Natural killer cell (primary cell): ENCODE data around the gene FOXA2. TPM values are rescaled to one million over a fixed set of nuclear protein-coding genes. Genes with fewer than 3 reads are reported as not detected.
A peak's percentile ranks its signal among the peaks of the same experiment; 100 is the strongest.

Experiments
- ATAC-seq, 3 donors: fragments of 150-1000 bp in 2 of 3; fragments of 200-7000 bp in 1 of 3; cut with Tn5 transposase; 1 replicate in 1 of 3; 2 replicates in 2 of 3; pipeline ENCODE4 v1.10.0; 2021; ENCODE audit warnings: mild to moderate bottlenecking in 2 of 3, moderate library complexity in 2 of 3
- DNase-seq, 2 donors: peaks; one replicate each; pipeline versions ENCODE4 v3.0.0 to v3.0.0-alpha.2; 2013 to 2021; ENCODE audit warnings: mixed read lengths in 1 of 2
- H3K27ac ChIP-seq: one replicate; pipeline ENCODE4 v1.5.1; 2013; ENCODE audit warnings: mild to moderate bottlenecking, low read length
- H3K27me3 ChIP-seq: one replicate; pipeline ENCODE4 v1.6.1; 2013; ENCODE audit warnings: low read length; ENCODE audit not compliant: control insufficient read depth, insufficient read depth
- H3K36me3 ChIP-seq: one replicate; pipeline ENCODE4 v1.6.1; 2013; ENCODE audit warnings: low read length; ENCODE audit not compliant: control insufficient read depth, insufficient read depth
- H3K4me1 ChIP-seq: one replicate; pipeline ENCODE4 v1.6.1; 2013; ENCODE audit warnings: low read length; ENCODE audit not compliant: control insufficient read depth, insufficient read depth
- H3K4me3 ChIP-seq: one replicate; pipeline ENCODE4 v1.5.1; 2013; ENCODE audit warnings: low read length
- H3K9me3 ChIP-seq: one replicate; pipeline ENCODE4 v1.6.1; 2013; ENCODE audit warnings: low read length; ENCODE audit not compliant: control insufficient read depth, insufficient read depth
- H3K27ac Mint-ChIP-seq, 2 donors: one replicate each; pipeline ENCODE4 v1.8.0; 2022; ENCODE audit warnings: mild to moderate bottlenecking in 2 of 2, mixed read lengths in 2 of 2, moderate library complexity in 1 of 2
- H3K27me3 Mint-ChIP-seq, 2 donors: one replicate each; pipeline ENCODE4 v1.8.0; 2022; ENCODE audit warnings: low read depth in 2 of 2, mixed read lengths in 2 of 2
- H3K36me3 Mint-ChIP-seq: one replicate; pipeline ENCODE4 v1.8.0; 2022; ENCODE audit warnings: mixed read lengths
- H3K4me1 Mint-ChIP-seq, 2 donors: one replicate each; pipeline ENCODE4 v1.8.0; 2022; ENCODE audit warnings: mixed read lengths in 2 of 2
- H3K4me3 Mint-ChIP-seq: one replicate; pipeline ENCODE4 v1.8.0; 2022; ENCODE audit warnings: mild to moderate bottlenecking, moderate library complexity, mixed read lengths
- H3K9me3 Mint-ChIP-seq, 2 donors: one replicate each; pipeline ENCODE4 v1.8.0; 2022; ENCODE audit warnings: mixed read lengths in 2 of 2
- CTCF ChIP-seq: fragments of 200-600 bp; IDR thresholded peaks from one replicate; pipeline ENCODE4 v1.8.0; 2022; ENCODE audit warnings: antibody characterized with exemption
- WGBS: methylation state at CpG from one replicate; pipeline ENCODE4 v1.1.7; 2013; ENCODE audit warnings: missing lambda C conversion rate; ENCODE audit not compliant: insufficient coverage; 5-methylcytosine and 5-hydroxymethylcytosine counted together
- intact Hi-C: fragments of 100-400 bp; cut with micrococcal nuclease; formaldehyde crosslinking; loops from one replicate; pipeline ENCODE4 v1.14.2; 2022
- total RNA-seq, 4 donors: library from RNA; stranded (reverse); fragments of 120-200 nt in 1 of 4; gene quantifications; one replicate each; pipeline versions ENCODE4 v1.2.3 to v1.2.4, GENCODE V29; 2013 to 2022

Gene FOXA2
- total RNA-seq, 3 donors from 2014 or later (not counting 1 experiment from before 2014, with no cell fraction given): not detected

- ATAC-seq: no peak
- Histone ChIP-seq H3K27ac (no peak overlapping the region), H3K27me3 (no peaks in the 10 kb centered on the region), H3K9me3 (no peaks in the 10 kb centered on the region), H3K4me3 (no peak overlapping the region), H3K4me1 (no peaks in the 10 kb centered on the region), H3K36me3 (no peaks in the 10 kb centered on the region)
- no peak for DNase-seq
- no peaks in the 10 kb centered on the region for H3K4me1 Mint-ChIP-seq
- no peak overlapping the region for H3K4me3 Mint-ChIP-seq
- TF ChIP-seq CTCF: no peak
- 100% methylated on average over 1 of the region's 1 CpG for WGBS
- no peaks in the 10 kb centered on the region for H3K36me3 Mint-ChIP-seq
- H3K27me3 Mint-ChIP-seq: no peaks in the 10 kb centered on the region
- H3K27ac Mint-ChIP-seq: no peak overlapping the region
- intact Hi-C loops: no loop called here
- H3K9me3 Mint-ChIP-seq: no peaks in the 10 kb centered on the region
These were observed 42.1 kb upstream of the FOXA2 start for GRCh38 chr20:22626496-22626895.

DNA sequence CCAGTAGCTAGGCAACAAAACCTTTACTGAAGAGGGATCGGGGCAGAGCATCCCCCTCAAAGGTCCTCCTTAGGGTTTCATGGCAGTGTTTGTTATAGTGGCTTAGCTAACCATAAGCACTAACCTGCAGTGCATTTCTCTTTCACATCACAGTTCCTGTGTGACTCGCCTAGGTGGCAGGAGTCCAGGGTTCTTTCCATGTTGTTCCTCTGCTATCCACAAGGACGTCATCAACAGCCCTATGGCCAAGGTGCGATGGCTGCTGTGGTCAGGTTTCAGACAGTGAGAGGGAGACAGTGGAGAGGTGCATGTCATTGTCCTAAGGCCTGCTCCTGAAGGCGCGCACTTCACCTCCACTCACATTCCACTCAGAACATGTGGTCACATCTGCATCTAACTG lies 38.8 kb upstream of the FOXA2 start:
- WGBS: 83% methylated on average over 6 of the region's 6 CpGs
- Mint-ChIP-seq H3K4me1 (no peaks in the 10 kb centered on the region), H3K4me3 (no peak overlapping the region), H3K27ac (no peak overlapping the region), H3K36me3 (no peaks in the 10 kb centered on the region), H3K27me3 (no peaks in the 10 kb centered on the region), H3K9me3 (no peaks in the 10 kb centered on the region)
- Histone ChIP-seq H3K27me3 (no peaks in the 10 kb centered on the region), H3K4me1 (no peaks in the 10 kb centered on the region), H3K27ac (no peak overlapping the region), H3K4me3 (no peak overlapping the region), H3K36me3 (no peaks in the 10 kb centered on the region), H3K9me3 (no peaks in the 10 kb centered on the region)
- DNase-seq: no peak
- intact Hi-C loops: no loop called here
- no peak for TF ChIP-seq CTCF
- ATAC-seq: no peak

- H3K27me3 ChIP-seq: no peaks in the 10 kb centered on the region
- no peaks in the 10 kb centered on the region for H3K9me3 Mint-ChIP-seq
- no peaks in the 10 kb centered on the region for H3K4me1 Mint-ChIP-seq
These were observed 36.0 kb upstream of the FOXA2 start for GRCh38 chr20:22620342-22620741.

More at GRCh38 chr20:22620342-22620741, 36.0 kb upstream of the FOXA2 start:
- H3K36me3 Mint-ChIP-seq: no peaks in the 10 kb centered on the region
- Histone ChIP-seq H3K4me3 (no peak overlapping the region), H3K9me3 (no peaks in the 10 kb centered on the region), H3K4me1 (no peaks in the 10 kb centered on the region), H3K27ac (no peak overlapping the region), H3K36me3 (no peaks in the 10 kb centered on the region)
- H3K4me3 Mint-ChIP-seq: no peak overlapping the region
- DNase-seq (no peak), ATAC-seq (peak in 1 of 3 donors; percentile 5)
- WGBS: 72% methylated on average over 8 of the region's 9 CpGs
- no peak for TF ChIP-seq CTCF
- intact Hi-C loops: no loop called here
- peaks cover 6 to 12% of the 10 kb centered on the region in 2 donors for H3K27me3 Mint-ChIP-seq
- no peak overlapping the region for H3K27ac Mint-ChIP-seq
